Measurements from ENCODE around the gene PRRT1B.

- TF ChIP-seq CTCF (IDR thresholded peaks at IDR 0.05): no peak
- TF ChIP-seq MAX (IDR thresholded peaks at IDR 0.05): no peak
- no peak for TF ChIP-seq RNF2 (IDR thresholded peaks at IDR 0.05; ENCODE audit: borderline replicate concordance, low read depth)
- TF ChIP-seq EP300 (IDR thresholded peaks at IDR 0.05): no peak
- TF ChIP-seq REST (IDR thresholded peaks at IDR 0.05): no peak
Observed at GRCh38 chr9:131575946-131576853, 30.9 kb downstream of the PRRT1B start.
